Body of pancreas (tissue), 4 donors: ENCODE data around the gene NECTIN4. TPM values are rescaled to one million over a fixed set of nuclear protein-coding genes. Genes with fewer than 3 reads are reported as not detected.

Experiments used
- ATAC-seq: fragments of 150-250 bp; one replicate; pipeline ENCODE4 v1.9.1; 2016
- DNase-seq, 4 donors: peaks; one replicate each; pipeline ENCODE4 v3.0.0-alpha.2; 2019
- H3K27ac ChIP-seq, 4 donors: fragments of 200-600 bp; sonication (generic); 1 replicate in 3 of 4; 2 replicates in 1 of 4; pipeline versions ENCODE4 v1.5.1 to v1.6.1; 2016 to 2019; ENCODE audit warnings: mild to moderate bottlenecking in 1 of 4, mixed read lengths in 1 of 4, moderate library complexity in 1 of 4
- H3K27me3 ChIP-seq, 2 donors: fragments of 200-600 bp; sonication (generic); one replicate each; pipeline ENCODE4 v1.6.0; 2016; ENCODE audit warnings: mild to moderate bottlenecking in 1 of 2
- H3K36me3 ChIP-seq, 2 donors: fragments of 200-600 bp; sonication (generic); replicated peaks in 1 of 2; 2 replicates each; pipeline ENCODE4 v1.5.1; 2016; ENCODE audit warnings: low read depth in 2 of 2; ENCODE audit not compliant: insufficient read depth in 1 of 2
- H3K4me1 ChIP-seq: fragments of 200-600 bp; sonication (generic); one replicate; pipeline ENCODE4 v1.6.0; 2016
- H3K4me3 ChIP-seq, 2 donors: fragments of 200-600 bp; sonication (generic); 1 replicate in 1 of 2; 2 replicates in 1 of 2; pipeline ENCODE4 v1.5.1; 2016 to 2019
- H3K9me3 ChIP-seq, 3 donors: fragments of 200-600 bp; sonication (generic); 1 replicate in 2 of 3; 2 replicates in 1 of 3; pipeline ENCODE4 v1.5.1; 2016
- CTCF ChIP-seq, 7 experiments: fragments of 450-650 bp in 4 of 7; fragments of 200-600 bp in 3 of 7; sonication (generic) in 3 of 7; IDR thresholded peaks; one replicate each; pipeline ENCODE4 v1.5.1; 2016 to 2019; ENCODE audit warnings: antibody characterized with exemption in 7 of 7
- POLR2A ChIP-seq, 3 donors: fragments of 450-650 bp; IDR thresholded peaks; one replicate each; pipeline ENCODE4 v1.6.1; 2016; ENCODE audit warnings: antibody characterized with exemption in 3 of 3, mild to moderate bottlenecking in 2 of 3
- WGBS, 2 donors: methylation state at CpG; one replicate each; pipeline ENCODE4 v1.1.5; 2017; 5-methylcytosine and 5-hydroxymethylcytosine counted together
- intact Hi-C: fragments of 100-400 bp; cut with DNase I; formaldehyde crosslinking; loops from one replicate; pipeline ENCODE4 v1.15.1; 2023
- total RNA-seq, 2 donors: library from RNA; depleted of rRNA; stranded (reverse); fragments of >200 nt; gene quantifications; one replicate each; pipeline ENCODE4 v1.1.0, GENCODE V29; 2016

NECTIN4 gene
- total RNA-seq, 2 donors from 2014 or later = 3.0 to 4.2 TPM

GRCh38 chr1:161091093-161091492 is 1.7 kb upstream of the NECTIN4 start:
- Histone ChIP-seq H3K4me3 (no peak overlapping the region), H3K27me3 (no peaks in the 10 kb centered on the region), H3K27ac (no peak overlapping the region), H3K4me1 (peaks cover 43% of the 10 kb centered on the region), H3K36me3 (no peaks in the 10 kb centered on the region), H3K9me3 (no peaks in the 10 kb centered on the region)
- intact Hi-C loops = loop anchor here (10.0 kb wide), 2 partner anchors 96 to 256 kb away; no protein-coding TSS in a partner anchor
- ATAC-seq (no peak), DNase-seq (no peak)
- TF ChIP-seq CTCF (IDR thresholded peaks at IDR 0.05) = no peak
- TF ChIP-seq POLR2A (IDR thresholded peaks at IDR 0.05) = no peak
- 86% methylated on average over 4 to 5 of the region's 5 CpGs for WGBS, 2 donors

DNA sequence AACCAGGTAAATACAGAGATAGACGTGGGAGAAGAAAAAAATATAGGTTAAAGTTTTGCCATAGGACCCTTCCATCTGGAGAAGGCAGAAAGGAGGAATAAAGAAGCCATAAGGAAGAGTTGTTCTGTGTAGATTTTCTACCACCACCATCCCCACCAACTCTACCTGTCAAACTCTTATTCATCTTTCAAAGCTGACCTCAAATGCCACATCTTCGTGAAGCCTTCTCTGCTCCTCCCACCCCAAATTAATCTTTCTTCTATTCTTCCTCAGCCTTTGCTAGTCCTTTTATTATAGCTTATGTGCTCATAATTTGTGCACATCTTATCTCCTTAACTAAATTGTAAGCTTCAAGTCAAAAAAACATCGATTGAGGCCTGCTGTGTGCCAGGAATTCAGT is 1.3 kb upstream of the NECTIN4 start:
- no peaks in the 10 kb centered on the region for H3K9me3 ChIP-seq
- no peaks in the 10 kb centered on the region for H3K27me3 ChIP-seq
- ATAC-seq (no peak), DNase-seq (no peak)
- H3K27ac ChIP-seq = no peak overlapping the region
- H3K4me3 ChIP-seq = no peak overlapping the region
- peaks cover 48% of the 10 kb centered on the region for H3K4me1 ChIP-seq
- intact Hi-C loops = loop anchor here (10.0 kb wide), 2 partner anchors 96 to 256 kb away; no protein-coding TSS in a partner anchor
- TF ChIP-seq POLR2A (IDR thresholded peaks at IDR 0.05) (no peak), CTCF (IDR thresholded peaks at IDR 0.05) (no peak)
- no peaks in the 10 kb centered on the region for H3K36me3 ChIP-seq
- 71 to 78% methylated on average over 3 of the region's 3 CpGs for WGBS, 2 donors

DNA sequence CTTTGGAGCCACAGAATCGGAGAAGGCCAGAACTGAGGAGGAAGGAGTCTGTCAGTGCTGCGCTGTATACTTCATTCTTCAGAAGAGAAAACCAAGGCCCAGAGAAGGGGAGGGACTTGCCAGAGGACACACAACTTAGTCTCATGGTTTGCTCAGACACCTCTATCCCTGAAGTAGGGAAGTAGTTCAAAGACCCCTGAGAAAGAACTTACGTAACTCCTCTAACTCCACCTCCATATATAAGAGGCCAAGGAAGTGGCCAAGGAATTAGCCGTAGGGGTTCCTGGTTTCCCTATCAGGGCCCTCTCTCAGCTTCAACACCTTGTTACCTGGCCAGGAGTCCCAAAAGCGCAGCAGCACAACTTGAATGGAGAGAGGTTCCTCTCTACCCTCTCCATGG is 580 bp upstream of the NECTIN4 start:
- H3K9me3 ChIP-seq = no peaks in the 10 kb centered on the region
- WGBS, 2 donors = 91 to 94% methylated on average over 5 of the region's 5 CpGs
- DNase-seq (no peak), ATAC-seq (no peak)
- intact Hi-C loops = loop anchor here (10.0 kb wide), 2 partner anchors 95 to 255 kb away; no protein-coding TSS in a partner anchor
- TF ChIP-seq POLR2A (IDR thresholded peaks at IDR 0.05) (no peak), CTCF (IDR thresholded peaks at IDR 0.05) (no peak)
- peaks cover 53% of the 10 kb centered on the region for H3K4me1 ChIP-seq
- peak overlapping the region; percentile 52 to 82 (median 80) for H3K27ac ChIP-seq
- H3K36me3 ChIP-seq = no peaks in the 10 kb centered on the region
- no peaks in the 10 kb centered on the region for H3K27me3 ChIP-seq
- H3K4me3 ChIP-seq = no peak overlapping the region

- no peak for TF ChIP-seq POLR2A (IDR thresholded peaks at IDR 0.05)
- TF ChIP-seq CTCF (IDR thresholded peaks at IDR 0.05) = no peak
Observed at GRCh38 chr1:161088587-161089110, 709 bp downstream of the NECTIN4 start.

GRCh38 chr1:161086457-161086856 is 2.9 kb downstream of the NECTIN4 start:
- H3K27me3 ChIP-seq = no peaks in the 10 kb centered on the region
- peaks cover 78% of the 10 kb centered on the region for H3K4me1 ChIP-seq
- DNase-seq (no peak), ATAC-seq (no peak)
- 77 to 88% methylated on average over 4 of the region's 4 CpGs for WGBS, 2 donors
- H3K4me3 ChIP-seq = no peak overlapping the region
- intact Hi-C loops = no loop called here
- no peaks in the 10 kb centered on the region for H3K9me3 ChIP-seq
- peak overlapping the region in 1 of 4 donors; percentile 13 for H3K27ac ChIP-seq
- no peaks in the 10 kb centered on the region for H3K36me3 ChIP-seq
- no peak for TF ChIP-seq CTCF (IDR thresholded peaks at IDR 0.05)
- TF ChIP-seq POLR2A (IDR thresholded peaks at IDR 0.05) = no peak

More at GRCh38 chr1:161088587-161089110, 709 bp downstream of the NECTIN4 start:
- H3K4me1 ChIP-seq = peaks cover 66% of the 10 kb centered on the region
- H3K4me3 ChIP-seq = no peak overlapping the region
- ATAC-seq (peak; percentile 58), DNase-seq (peak; percentile 42 to 62 (median 52))
- H3K36me3 ChIP-seq = no peaks in the 10 kb centered on the region
- no peaks in the 10 kb centered on the region for H3K9me3 ChIP-seq
- 48 to 66% methylated on average over 2 to 3 of the region's 3 CpGs for WGBS, 2 donors
- intact Hi-C loops = no loop called here
- H3K27me3 ChIP-seq = no peaks in the 10 kb centered on the region
- H3K27ac ChIP-seq = peak overlapping the region; percentile 52 to 82 (median 80)
